ENCODE results near the gene SLC9A9. TPM values are rescaled to one million over a fixed set of nuclear protein-coding genes. Genes with fewer than 3 reads are reported as not detected.

SLC9A9 gene
- total RNA-seq, 2 donors from 2014 or later, result 29.6 to 60.1 TPM

GRCh38 chr3:143793971-143794370, 54.3 kb downstream of the SLC9A9 start:
- no peaks in the 10 kb centered on the region for H3K27me3 ChIP-seq (replicated peaks; ENCODE audit: insufficient read depth)
- TF ChIP-seq, protein P1, sequence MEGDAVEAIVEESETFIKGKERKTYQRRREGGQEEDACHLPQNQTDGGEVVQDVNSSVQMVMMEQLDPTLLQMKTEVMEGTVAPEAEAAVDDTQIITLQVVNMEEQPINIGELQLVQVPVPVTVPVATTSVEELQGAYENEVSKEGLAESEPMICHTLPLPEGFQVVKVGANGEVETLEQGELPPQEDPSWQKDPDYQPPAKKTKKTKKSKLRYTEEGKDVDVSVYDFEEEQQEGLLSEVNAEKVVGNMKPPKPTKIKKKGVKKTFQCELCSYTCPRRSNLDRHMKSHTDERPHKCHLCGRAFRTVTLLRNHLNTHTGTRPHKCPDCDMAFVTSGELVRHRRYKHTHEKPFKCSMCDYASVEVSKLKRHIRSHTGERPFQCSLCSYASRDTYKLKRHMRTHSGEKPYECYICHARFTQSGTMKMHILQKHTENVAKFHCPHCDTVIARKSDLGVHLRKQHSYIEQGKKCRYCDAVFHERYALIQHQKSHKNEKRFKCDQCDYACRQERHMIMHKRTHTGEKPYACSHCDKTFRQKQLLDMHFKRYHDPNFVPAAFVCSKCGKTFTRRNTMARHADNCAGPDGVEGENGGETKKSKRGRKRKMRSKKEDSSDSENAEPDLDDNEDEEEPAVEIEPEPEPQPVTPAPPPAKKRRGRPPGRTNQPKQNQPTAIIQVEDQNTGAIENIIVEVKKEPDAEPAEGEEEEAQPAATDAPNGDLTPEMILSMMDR (IDR thresholded peaks at IDR 0.05), result no peak
- H3K36me3 ChIP-seq, result no peaks in the 10 kb centered on the region
- no peaks in the 10 kb centered on the region for H3K9me3 ChIP-seq
- no peak for ATAC-seq (ENCODE audit: insufficient number of reproducible peaks, low FRiP score, low read depth)
- no peaks in the 10 kb centered on the region for H3K4me1 ChIP-seq (ENCODE audit: control insufficient read depth in 1 of 2, low read depth in 2 of 2)
- no peak for DNase-seq (ENCODE audit: low spot score)
- no peak overlapping the region for H3K4me3 ChIP-seq
- no peak overlapping the region for H3K27ac ChIP-seq

GRCh38 chr3:143791386-143791785, 56.9 kb downstream of the SLC9A9 start:
- Histone ChIP-seq H3K9me3 (no peaks in the 10 kb centered on the region), H3K4me1 (ENCODE audit: control insufficient read depth in 1 of 2, low read depth in 2 of 2) (peaks cover 6 to 11% of the 10 kb centered on the region in 2 donors), H3K36me3 (no peaks in the 10 kb centered on the region), H3K27me3 (replicated peaks; ENCODE audit: insufficient read depth) (no peaks in the 10 kb centered on the region), H3K4me3 (no peak overlapping the region), H3K27ac (no peak overlapping the region)
- no peak for DNase-seq (ENCODE audit: low spot score)
- ATAC-seq (ENCODE audit: insufficient number of reproducible peaks, low FRiP score, low read depth), result no peak
- TF ChIP-seq, protein P1 (IDR thresholded peaks at IDR 0.05), result no peak

GRCh38 chr3:143786219-143787191, 61.8 kb downstream of the SLC9A9 start:
- Histone ChIP-seq H3K9me3 (no peaks in the 10 kb centered on the region), H3K36me3 (no peaks in the 10 kb centered on the region), H3K27me3 (replicated peaks; ENCODE audit: insufficient read depth) (no peaks in the 10 kb centered on the region), H3K4me1 (ENCODE audit: control insufficient read depth in 1 of 2, low read depth in 2 of 2) (peaks cover 6 to 13% of the 10 kb centered on the region in 2 donors), H3K27ac (peak overlapping the region in 1 of 2 donors; percentile 9), H3K4me3 (peak overlapping the region; percentile 59)
- DNase-seq (ENCODE audit: low spot score) (no peak), ATAC-seq (ENCODE audit: insufficient number of reproducible peaks, low FRiP score, low read depth) (no peak)
- TF ChIP-seq, protein P1 (IDR thresholded peaks at IDR 0.05), result no peak

DNA sequence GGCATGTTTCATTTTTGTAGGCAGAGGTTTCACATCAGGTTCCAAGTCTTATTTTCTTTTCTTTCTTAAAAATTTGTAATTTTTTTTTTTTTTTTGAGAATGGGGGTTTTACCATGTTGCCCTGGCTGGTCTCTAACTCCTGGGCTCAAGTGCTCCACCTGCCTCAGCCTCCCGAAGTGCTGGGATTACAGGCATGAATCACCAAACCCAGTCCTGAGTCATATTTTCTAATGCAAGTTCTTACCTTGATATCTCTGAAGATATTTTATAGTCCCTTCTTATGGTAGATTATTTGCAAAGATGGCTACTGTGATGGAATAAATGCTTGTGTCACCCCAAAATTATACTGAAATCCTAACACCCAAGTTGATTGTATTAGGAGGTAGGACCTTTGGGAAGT, 63.8 kb downstream of the SLC9A9 start:
- ATAC-seq (ENCODE audit: insufficient number of reproducible peaks, low FRiP score, low read depth) (no peak), DNase-seq (ENCODE audit: low spot score) (no peak)
- Histone ChIP-seq H3K4me1 (ENCODE audit: control insufficient read depth in 1 of 2, low read depth in 2 of 2) (peaks cover 6 to 13% of the 10 kb centered on the region in 2 donors), H3K27me3 (replicated peaks; ENCODE audit: insufficient read depth) (no peaks in the 10 kb centered on the region), H3K4me3 (no peak overlapping the region), H3K36me3 (no peaks in the 10 kb centered on the region), H3K9me3 (no peaks in the 10 kb centered on the region), H3K27ac (no peak overlapping the region)
- TF ChIP-seq, protein P1 (IDR thresholded peaks at IDR 0.05), result no peak

GRCh38 chr3:143783851-143784370, 64.4 kb downstream of the SLC9A9 start:
- no peaks in the 10 kb centered on the region for H3K9me3 ChIP-seq
- H3K4me3 ChIP-seq, result no peak overlapping the region
- peaks cover 6 to 13% of the 10 kb centered on the region in 2 donors for H3K4me1 ChIP-seq (ENCODE audit: control insufficient read depth in 1 of 2, low read depth in 2 of 2)
- no peak for ATAC-seq (ENCODE audit: insufficient number of reproducible peaks, low FRiP score, low read depth)
- TF ChIP-seq, protein P1 (IDR thresholded peaks at IDR 0.05), result no peak
- H3K36me3 ChIP-seq, result no peaks in the 10 kb centered on the region
- DNase-seq (ENCODE audit: low spot score), result no peak
- no peak overlapping the region for H3K27ac ChIP-seq
- H3K27me3 ChIP-seq (replicated peaks; ENCODE audit: insufficient read depth), result no peaks in the 10 kb centered on the region
